ENCODE results near the gene SMCO3.
"Not testable (repeated sequence)": the region's sequence is repeated elsewhere in the genome, so short reads cannot be mapped to it uniquely, and the experiment has no call there.

Gene SMCO3

GRCh38 chr12:14774074-14774905, 39.7 kb downstream of the SMCO3 start:
- peak; percentile 91 for DNase-seq

- DNase-seq, result no peak
Observed at GRCh38 chr12:14773685-14774073, 40.3 kb downstream of the SMCO3 start.

- DNase-seq, result no peak
Observed at GRCh38 chr12:14772946-14773345, 41.0 kb downstream of the SMCO3 start.

- DNase-seq, result peak; percentile 67
Observed at GRCh38 chr12:14771651-14772137, 42.3 kb downstream of the SMCO3 start.

- DNase-seq, result peak; percentile 92
Observed at GRCh38 chr12:14770496-14771461, 43.2 kb downstream of the SMCO3 start.

- peak; percentile 87 for DNase-seq
Observed at GRCh38 chr12:14769969-14770495, 44.0 kb downstream of the SMCO3 start.

- no peak for DNase-seq
Observed at GRCh38 chr12:14769466-14769968, 44.5 kb downstream of the SMCO3 start.

- peak; percentile 13 for DNase-seq
Observed at GRCh38 chr12:14768823-14769405, 45.1 kb downstream of the SMCO3 start.

- DNase-seq, result no peak
Observed at GRCh38 chr12:14767617-14768016, 46.4 kb downstream of the SMCO3 start.

- no peak for DNase-seq
Observed at GRCh38 chr12:14766649-14767215, 47.2 kb downstream of the SMCO3 start.

GRCh38 chr12:14766020-14766419, 48.0 kb downstream of the SMCO3 start:
- not testable (repeated sequence) for DNase-seq

GRCh38 chr12:14765398-14765797, 48.6 kb downstream of the SMCO3 start:
- DNase-seq, result no peak

- not testable (repeated sequence) for DNase-seq
Observed at GRCh38 chr12:14759711-14760280, 54.2 kb downstream of the SMCO3 start.

GRCh38 chr12:14756334-14757143, 57.4 kb downstream of the SMCO3 start:
- DNase-seq, result no peak

Data from central memory CD4-positive, alpha-beta T cell (primary cell).